ENCODE data around the gene DLGAP1.

DNA sequence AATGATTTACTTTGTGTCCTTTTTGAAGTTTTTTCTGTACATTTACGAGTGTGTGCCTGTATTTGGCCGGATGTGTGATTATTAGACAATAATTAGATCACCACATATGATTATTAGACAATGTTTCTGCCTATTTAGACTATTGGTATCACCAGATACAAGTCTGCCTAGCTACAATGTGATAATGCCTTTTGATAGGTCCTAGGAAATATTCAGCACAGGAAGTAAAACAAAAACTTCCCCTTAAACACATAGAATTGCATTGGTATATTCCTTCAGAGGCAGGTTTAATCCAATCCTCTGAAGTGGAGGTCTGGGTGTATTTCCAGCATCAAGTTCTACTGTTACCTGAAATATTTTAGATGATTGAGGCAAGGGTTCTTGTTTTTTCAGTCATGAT is 730.0 kb downstream of the DLGAP1 start:
- TF ChIP-seq, protein P1, sequence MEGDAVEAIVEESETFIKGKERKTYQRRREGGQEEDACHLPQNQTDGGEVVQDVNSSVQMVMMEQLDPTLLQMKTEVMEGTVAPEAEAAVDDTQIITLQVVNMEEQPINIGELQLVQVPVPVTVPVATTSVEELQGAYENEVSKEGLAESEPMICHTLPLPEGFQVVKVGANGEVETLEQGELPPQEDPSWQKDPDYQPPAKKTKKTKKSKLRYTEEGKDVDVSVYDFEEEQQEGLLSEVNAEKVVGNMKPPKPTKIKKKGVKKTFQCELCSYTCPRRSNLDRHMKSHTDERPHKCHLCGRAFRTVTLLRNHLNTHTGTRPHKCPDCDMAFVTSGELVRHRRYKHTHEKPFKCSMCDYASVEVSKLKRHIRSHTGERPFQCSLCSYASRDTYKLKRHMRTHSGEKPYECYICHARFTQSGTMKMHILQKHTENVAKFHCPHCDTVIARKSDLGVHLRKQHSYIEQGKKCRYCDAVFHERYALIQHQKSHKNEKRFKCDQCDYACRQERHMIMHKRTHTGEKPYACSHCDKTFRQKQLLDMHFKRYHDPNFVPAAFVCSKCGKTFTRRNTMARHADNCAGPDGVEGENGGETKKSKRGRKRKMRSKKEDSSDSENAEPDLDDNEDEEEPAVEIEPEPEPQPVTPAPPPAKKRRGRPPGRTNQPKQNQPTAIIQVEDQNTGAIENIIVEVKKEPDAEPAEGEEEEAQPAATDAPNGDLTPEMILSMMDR (CRISPR knock-in tag; IDR thresholded peaks at IDR 0.05), result no peak
- TF ChIP-seq POLR2A (IDR thresholded peaks at IDR 0.05; ENCODE audit: insufficient read depth in 1 of 2, low read depth in 2 of 2, low read length in 2 of 2), result no peak
- TF ChIP-seq, protein P2, sequence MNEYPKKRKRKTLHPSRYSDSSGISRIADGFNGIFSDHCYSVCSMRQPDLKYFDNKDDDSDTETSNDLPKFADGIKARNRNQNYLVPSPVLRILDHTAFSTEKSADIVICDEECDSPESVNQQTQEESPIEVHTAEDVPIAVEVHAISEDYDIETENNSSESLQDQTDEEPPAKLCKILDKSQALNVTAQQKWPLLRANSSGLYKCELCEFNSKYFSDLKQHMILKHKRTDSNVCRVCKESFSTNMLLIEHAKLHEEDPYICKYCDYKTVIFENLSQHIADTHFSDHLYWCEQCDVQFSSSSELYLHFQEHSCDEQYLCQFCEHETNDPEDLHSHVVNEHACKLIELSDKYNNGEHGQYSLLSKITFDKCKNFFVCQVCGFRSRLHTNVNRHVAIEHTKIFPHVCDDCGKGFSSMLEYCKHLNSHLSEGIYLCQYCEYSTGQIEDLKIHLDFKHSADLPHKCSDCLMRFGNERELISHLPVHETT (CRISPR knock-in tag; conservative IDR thresholded peaks at IDR 0.05), result no peak
- no peak for TF ChIP-seq ZSCAN30 (CRISPR knock-in tag; IDR thresholded peaks at IDR 0.05)
- TF ChIP-seq SRSF9 (IDR thresholded peaks at IDR 0.05; ENCODE audit: borderline replicate concordance, insufficient read depth, low read depth, low read length, poor library complexity, severe bottlenecking), result no peak
- no peak for TF ChIP-seq ZNF777 (CRISPR knock-in tag; IDR thresholded peaks at IDR 0.05)
- TF ChIP-seq FOXM1 (CRISPR knock-in tag; IDR thresholded peaks at IDR 0.05), result no peak

Data from HepG2 (cell line).